HUES6 (cell line): ENCODE measurements around the gene BSDC1.

ENCODE experiments used
- H3K27ac ChIP-seq: 2 replicates; pipeline ENCODE4 v1.7.0; 2013; ENCODE audit warnings: low read depth, mild to moderate bottlenecking, low read length, inconsistent platforms
- H3K27me3 ChIP-seq: 2 replicates; pipeline ENCODE4 v1.6.1; 2013; ENCODE audit warnings: low read length; ENCODE audit not compliant: control insufficient read depth, insufficient read depth
- H3K36me3 ChIP-seq: 2 replicates; pipeline ENCODE4 v1.6.1; 2013; ENCODE audit warnings: low read length; ENCODE audit not compliant: control insufficient read depth, insufficient read depth
- H3K4me1 ChIP-seq: 2 replicates; pipeline ENCODE4 v1.6.1; 2013; ENCODE audit warnings: low read length; ENCODE audit not compliant: control insufficient read depth, insufficient read depth
- H3K4me3 ChIP-seq: 2 replicates; pipeline ENCODE4 v1.5.1; 2013; ENCODE audit warnings: low read depth, low read length
- H3K9ac ChIP-seq: one replicate; pipeline ENCODE4 v1.6.1; 2013; ENCODE audit warnings: mild to moderate bottlenecking, low read length
- H3K9me3 ChIP-seq: 2 replicates; pipeline ENCODE4 v1.6.1; 2013; ENCODE audit warnings: low read depth, low read length; ENCODE audit not compliant: control insufficient read depth, insufficient read depth

Gene BSDC1

GRCh38 chr1:32392325-32392724 is 1.9 kb downstream of the BSDC1 start:
- no peaks in the 10 kb centered on the region; the same call in 1 of the 2 replicates for H3K9me3 ChIP-seq
- peaks cover 45% of the 10 kb centered on the region for H3K36me3 ChIP-seq
- H3K4me1 ChIP-seq, result peaks cover 6% of the 10 kb centered on the region; the same call in 1 of the 2 replicates
- H3K4me3 ChIP-seq, result no peak overlapping the region
- no peak overlapping the region for H3K27ac ChIP-seq
- no peaks in the 10 kb centered on the region for H3K27me3 ChIP-seq
- H3K9ac ChIP-seq, result no peak overlapping the region

GRCh38 chr1:32390904-32391870 is 3.1 kb downstream of the BSDC1 start:
- no peak overlapping the region for H3K4me3 ChIP-seq
- no peak overlapping the region for H3K9ac ChIP-seq
- H3K36me3 ChIP-seq, result peaks cover 55% of the 10 kb centered on the region
- no peaks in the 10 kb centered on the region for H3K27me3 ChIP-seq
- no peak overlapping the region for H3K27ac ChIP-seq
- H3K9me3 ChIP-seq, result no peaks in the 10 kb centered on the region
- peaks cover 6% of the 10 kb centered on the region; the same call in 1 of the 2 replicates for H3K4me1 ChIP-seq

GRCh38 chr1:32388641-32389040 is 5.6 kb downstream of the BSDC1 start:
- peaks cover 6% of the 10 kb centered on the region; the same call in 1 of the 2 replicates for H3K4me1 ChIP-seq
- no peak overlapping the region for H3K27ac ChIP-seq
- no peak overlapping the region for H3K4me3 ChIP-seq
- no peaks in the 10 kb centered on the region for H3K9me3 ChIP-seq
- no peaks in the 10 kb centered on the region for H3K27me3 ChIP-seq
- H3K36me3 ChIP-seq, result peaks cover 78% of the 10 kb centered on the region
- H3K9ac ChIP-seq, result no peak overlapping the region

- no peak overlapping the region for H3K9ac ChIP-seq
- H3K4me1 ChIP-seq, result no peaks in the 10 kb centered on the region
- no peak overlapping the region for H3K27ac ChIP-seq
- no peaks in the 10 kb centered on the region for H3K9me3 ChIP-seq
- peaks cover 92% of the 10 kb centered on the region for H3K36me3 ChIP-seq
- no peak overlapping the region for H3K4me3 ChIP-seq
- H3K27me3 ChIP-seq, result no peaks in the 10 kb centered on the region
Observed at GRCh38 chr1:32386676-32387392, 7.4 kb downstream of the BSDC1 start.

- Histone ChIP-seq H3K36me3 (peaks cover 99% of the 10 kb centered on the region), H3K27ac (no peak overlapping the region), H3K4me3 (no peak overlapping the region), H3K9ac (no peak overlapping the region), H3K9me3 (no peaks in the 10 kb centered on the region), H3K27me3 (no peaks in the 10 kb centered on the region), H3K4me1 (no peaks in the 10 kb centered on the region)
Observed at GRCh38 chr1:32380057-32380456, 14.2 kb downstream of the BSDC1 start.

GRCh38 chr1:32377541-32378220 is 16.6 kb downstream of the BSDC1 start:
- H3K36me3 ChIP-seq, result peaks cover 97% of the 10 kb centered on the region

GRCh38 chr1:32376199-32376598 is 18.0 kb downstream of the BSDC1 start:
- no peak overlapping the region for H3K27ac ChIP-seq
- no peak overlapping the region for H3K4me3 ChIP-seq
- H3K36me3 ChIP-seq, result peaks cover 95% of the 10 kb centered on the region
- H3K9ac ChIP-seq, result no peak overlapping the region
- no peaks in the 10 kb centered on the region for H3K4me1 ChIP-seq
- H3K9me3 ChIP-seq, result no peaks in the 10 kb centered on the region
- no peaks in the 10 kb centered on the region for H3K27me3 ChIP-seq

More at GRCh38 chr1:32377541-32378220, 16.6 kb downstream of the BSDC1 start:
- Histone ChIP-seq H3K9me3 (no peaks in the 10 kb centered on the region), H3K9ac (no peak overlapping the region), H3K27ac (no peak overlapping the region), H3K4me3 (no peak overlapping the region), H3K4me1 (no peaks in the 10 kb centered on the region), H3K27me3 (no peaks in the 10 kb centered on the region)

GRCh38 chr1:32373996-32374592 is 20.1 kb downstream of the BSDC1 start:
- Histone ChIP-seq H3K9ac (no peak overlapping the region), H3K4me1 (no peaks in the 10 kb centered on the region), H3K9me3 (no peaks in the 10 kb centered on the region), H3K27ac (no peak overlapping the region), H3K4me3 (no peak overlapping the region), H3K36me3 (peaks cover 80% of the 10 kb centered on the region), H3K27me3 (no peaks in the 10 kb centered on the region)

- H3K36me3 ChIP-seq, result peaks cover 80% of the 10 kb centered on the region
Observed at GRCh38 chr1:32372149-32372756, 22.0 kb downstream of the BSDC1 start.

GRCh38 chr1:32367912-32368635 is 26.2 kb downstream of the BSDC1 start:
- Histone ChIP-seq H3K36me3 (peaks cover 75% of the 10 kb centered on the region), H3K9ac (no peak overlapping the region), H3K27me3 (no peaks in the 10 kb centered on the region), H3K4me3 (no peak overlapping the region), H3K4me1 (no peaks in the 10 kb centered on the region), H3K9me3 (no peaks in the 10 kb centered on the region), H3K27ac (no peak overlapping the region)

More at GRCh38 chr1:32372149-32372756, 22.0 kb downstream of the BSDC1 start:
- Histone ChIP-seq H3K4me3 (no peak overlapping the region), H3K27ac (no peak overlapping the region), H3K4me1 (no peaks in the 10 kb centered on the region), H3K27me3 (no peaks in the 10 kb centered on the region), H3K9ac (no peak overlapping the region), H3K9me3 (no peaks in the 10 kb centered on the region)
